Large intestine (tissue), 3 donors: ENCODE measurements around the gene CSGALNACT2. TPM values are rescaled to one million over a fixed set of nuclear protein-coding genes. Genes with fewer than 3 reads are reported as not detected.

ENCODE experiments used
- DNase-seq, 2 donors: peaks; one replicate each; pipeline versions ENCODE4 v3.0.0 to v3.0.0-alpha.2; 2013
- H3K27ac ChIP-seq: one replicate; pipeline ENCODE4 v1.5.1; 2013; ENCODE audit warnings: low read length
- H3K27me3 ChIP-seq: 2 replicates; pipeline ENCODE4 v1.6.1; 2013; ENCODE audit warnings: low read length; ENCODE audit not compliant: control insufficient read depth, insufficient read depth
- H3K36me3 ChIP-seq: 2 replicates; pipeline ENCODE4 v1.6.1; 2013; ENCODE audit warnings: low read length; ENCODE audit not compliant: control insufficient read depth, insufficient read depth
- H3K4me1 ChIP-seq: one replicate; pipeline ENCODE4 v1.6.1; 2013; ENCODE audit warnings: low read length; ENCODE audit not compliant: control insufficient read depth, insufficient read depth
- H3K4me3 ChIP-seq: one replicate; pipeline ENCODE4 v1.5.1; 2013; ENCODE audit warnings: low read length
- H3K9me3 ChIP-seq: one replicate; pipeline ENCODE4 v1.6.1; 2013; ENCODE audit warnings: mild to moderate bottlenecking, low read depth, low read length, moderate library complexity; ENCODE audit not compliant: control insufficient read depth
- WGBS: methylation state at CpG from one replicate; pipeline ENCODE4 v1.1.5; 2013; ENCODE audit warnings: low lambda C conversion rate; ENCODE audit not compliant: insufficient coverage; 5-methylcytosine and 5-hydroxymethylcytosine counted together
- polyA plus RNA-seq: library from polyadenylated mRNA; unstranded; fragments of 120-200 nt; gene quantifications from one replicate; pipeline ENCODE4 v1.2.1, GENCODE V29; 2013

The CSGALNACT2 gene
- polyA plus RNA-seq, 1 donor, result 18.2 TPM

GRCh38 chr10:43224321-43224720 lies 86.1 kb downstream of the CSGALNACT2 start:
- no peaks in the 10 kb centered on the region for H3K4me1 ChIP-seq
- DNase-seq, result no peak
- H3K27ac ChIP-seq, result no peak overlapping the region
- H3K9me3 ChIP-seq, result no peaks in the 10 kb centered on the region
- no peaks in the 10 kb centered on the region for H3K36me3 ChIP-seq
- 60% methylated on average over 1 of the region's 1 CpG for WGBS
- peaks cover 33% of the 10 kb centered on the region for H3K27me3 ChIP-seq
- H3K4me3 ChIP-seq, result no peak overlapping the region

GRCh38 chr10:43225004-43225786 lies 87.0 kb downstream of the CSGALNACT2 start:
- DNase-seq, result no peak
- Histone ChIP-seq H3K27me3 (peaks cover 38% of the 10 kb centered on the region), H3K36me3 (no peaks in the 10 kb centered on the region), H3K4me1 (no peaks in the 10 kb centered on the region), H3K27ac (no peak overlapping the region), H3K4me3 (no peak overlapping the region), H3K9me3 (peaks cover 1% of the 10 kb centered on the region)
- WGBS, result no CpG with 5 or more reads among the region's 5 CpGs

- WGBS, result no CpG with 5 or more reads among the region's 11 CpGs
- Histone ChIP-seq H3K27ac (no peak overlapping the region), H3K27me3 (peaks cover 44% of the 10 kb centered on the region), H3K4me1 (no peaks in the 10 kb centered on the region), H3K9me3 (peaks cover 4% of the 10 kb centered on the region), H3K4me3 (no peak overlapping the region), H3K36me3 (no peaks in the 10 kb centered on the region)
- DNase-seq, result no peak
These were observed 87.5 kb downstream of the CSGALNACT2 start for GRCh38 chr10:43225787-43226153.

GRCh38 chr10:43226441-43226840 lies 88.2 kb downstream of the CSGALNACT2 start:
- Histone ChIP-seq H3K27me3 (peaks cover 50% of the 10 kb centered on the region), H3K4me1 (no peaks in the 10 kb centered on the region), H3K4me3 (no peak overlapping the region), H3K36me3 (no peaks in the 10 kb centered on the region), H3K27ac (no peak overlapping the region), H3K9me3 (peaks cover 4% of the 10 kb centered on the region)
- DNase-seq, result no peak
- WGBS, result no CpG with 5 or more reads among the region's 6 CpGs

GRCh38 chr10:43226851-43227845 lies 88.9 kb downstream of the CSGALNACT2 start:
- Histone ChIP-seq H3K4me3 (no peak overlapping the region), H3K4me1 (no peaks in the 10 kb centered on the region), H3K36me3 (no peaks in the 10 kb centered on the region), H3K9me3 (peaks cover 4% of the 10 kb centered on the region), H3K27me3 (peaks cover 57% of the 10 kb centered on the region), H3K27ac (no peak overlapping the region)
- no peak for DNase-seq
- WGBS, result no CpG with 5 or more reads among the region's 8 CpGs

- no peak for DNase-seq
- WGBS, result no CpG with 5 or more reads among the region's 14 CpGs
- H3K9me3 ChIP-seq, result peaks cover 4% of the 10 kb centered on the region
- no peak overlapping the region for H3K27ac ChIP-seq
- no peak overlapping the region for H3K4me3 ChIP-seq
- H3K27me3 ChIP-seq, result peaks cover 54% of the 10 kb centered on the region
- no peaks in the 10 kb centered on the region for H3K4me1 ChIP-seq
- H3K36me3 ChIP-seq, result no peaks in the 10 kb centered on the region
These were observed 89.9 kb downstream of the CSGALNACT2 start for GRCh38 chr10:43227911-43228782.

- Histone ChIP-seq H3K4me1 (no peaks in the 10 kb centered on the region), H3K9me3 (peaks cover 4% of the 10 kb centered on the region), H3K27me3 (peaks cover 54% of the 10 kb centered on the region), H3K27ac (no peak overlapping the region), H3K4me3 (no peak overlapping the region), H3K36me3 (no peaks in the 10 kb centered on the region)
- no peak for DNase-seq
- no CpG with 5 or more reads among the region's 23 CpGs for WGBS
These were observed 90.5 kb downstream of the CSGALNACT2 start for GRCh38 chr10:43228783-43229207.

- Histone ChIP-seq H3K4me1 (no peaks in the 10 kb centered on the region), H3K9me3 (peaks cover 4% of the 10 kb centered on the region), H3K27ac (no peak overlapping the region), H3K4me3 (no peak overlapping the region), H3K27me3 (peaks cover 54% of the 10 kb centered on the region), H3K36me3 (no peaks in the 10 kb centered on the region)
- peak in 1 of 2 donors; percentile 35 for DNase-seq
- no CpG with 5 or more reads among the region's 99 CpGs for WGBS
These were observed 91.2 kb downstream of the CSGALNACT2 start for GRCh38 chr10:43229208-43230061.

- Histone ChIP-seq H3K9me3 (peaks cover 4% of the 10 kb centered on the region), H3K4me3 (no peak overlapping the region), H3K36me3 (no peaks in the 10 kb centered on the region), H3K4me1 (no peaks in the 10 kb centered on the region), H3K27ac (no peak overlapping the region), H3K27me3 (peaks cover 53% of the 10 kb centered on the region)
- no CpG with 5 or more reads among the region's 35 CpGs for WGBS
- DNase-seq, result no peak
These were observed 92.1 kb downstream of the CSGALNACT2 start for GRCh38 chr10:43230101-43230908.
